ENCODE data around the gene RAB36. TPM values are rescaled to one million over a fixed set of nuclear protein-coding genes. Genes with fewer than 3 reads are reported as not detected.
A peak's percentile ranks its signal among the peaks of the same experiment; 100 is the strongest.

Gene RAB36
- polyA plus RNA-seq, 3 donors, result 0.37 to 0.78 (median 0.49) TPM

DNA sequence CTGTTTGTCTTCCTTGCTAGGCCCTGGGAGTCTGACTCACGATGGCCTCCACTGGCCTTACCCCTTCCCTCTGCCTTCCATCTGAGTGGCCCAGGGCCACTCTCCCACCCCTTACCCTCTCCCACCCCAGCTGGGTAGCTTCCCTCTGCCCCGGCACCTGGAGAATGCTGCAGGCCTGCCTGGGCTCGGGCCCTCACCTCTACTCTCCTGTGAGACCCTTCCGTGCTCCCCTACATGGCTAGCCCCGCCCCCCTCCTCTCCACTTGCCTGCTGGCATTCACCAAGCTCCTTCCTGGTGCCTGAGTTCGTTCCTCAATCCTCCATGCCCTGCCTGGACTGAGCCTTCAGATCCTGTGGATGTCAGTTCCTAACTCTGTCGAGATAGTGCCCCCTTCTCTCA, 8.7 kb downstream of the RAB36 start:
- Mint-ChIP-seq H3K9me3 (peaks cover 0 to 4% (median 0%) of the 10 kb centered on the region in 7 donors), H3K27me3 (ENCODE audit: low read depth in 3 of 3) (peaks cover 0 to 6% (median 5%) of the 10 kb centered on the region in 3 donors), H3K4me1 (peaks cover 45% of the 10 kb centered on the region), H3K36me3 (no peaks in the 10 kb centered on the region), H3K4me3 (no peak overlapping the region), H3K27ac (peak overlapping the region; percentile 94 to 99 (median 98))
- no peak overlapping the region for H3K4me2 ChIP-seq (replicated peaks; ENCODE audit: extremely low read depth, low read length, poor library complexity, severe bottlenecking)
- no peaks in the 10 kb centered on the region for H3K36me3 ChIP-seq (replicated peaks in 1 of 2; ENCODE audit: control insufficient read depth in 1 of 2, insufficient read depth in 2 of 2, low read length in 2 of 2)
- H3K4me3 ChIP-seq (replicated peaks in 1 of 3; ENCODE audit: low read depth in 2 of 3, low read length in 3 of 3), result no peak overlapping the region
- WGBS (ENCODE audit: insufficient coverage), result 84% methylated on average over 6 of the region's 7 CpGs
- no peaks in the 10 kb centered on the region for H4K20me1 ChIP-seq (ENCODE audit: insufficient read depth, low read length)
- no peak overlapping the region for H3K9ac ChIP-seq (ENCODE audit: insufficient read depth, low read length, poor library complexity, severe bottlenecking)
- no peaks in the 10 kb centered on the region for H3K27me3 ChIP-seq (ENCODE audit: control insufficient read depth in 2 of 2, insufficient read depth in 2 of 2, low read length in 2 of 2)
- H3K4me1 ChIP-seq (ENCODE audit: control insufficient read depth in 1 of 2, insufficient read depth in 2 of 2, low read length in 2 of 2), result peaks cover 46 to 58% of the 10 kb centered on the region in 2 donors
- no peaks in the 10 kb centered on the region for H3K9me3 ChIP-seq (replicated peaks in 1 of 2; ENCODE audit: control insufficient read depth in 1 of 2, insufficient read depth in 1 of 2, low read length in 2 of 2)
- H3K27ac ChIP-seq (ENCODE audit: low read depth in 1 of 2, low read length in 2 of 2), result peak overlapping the region; percentile 97 to 98
- TF ChIP-seq, protein P1, sequence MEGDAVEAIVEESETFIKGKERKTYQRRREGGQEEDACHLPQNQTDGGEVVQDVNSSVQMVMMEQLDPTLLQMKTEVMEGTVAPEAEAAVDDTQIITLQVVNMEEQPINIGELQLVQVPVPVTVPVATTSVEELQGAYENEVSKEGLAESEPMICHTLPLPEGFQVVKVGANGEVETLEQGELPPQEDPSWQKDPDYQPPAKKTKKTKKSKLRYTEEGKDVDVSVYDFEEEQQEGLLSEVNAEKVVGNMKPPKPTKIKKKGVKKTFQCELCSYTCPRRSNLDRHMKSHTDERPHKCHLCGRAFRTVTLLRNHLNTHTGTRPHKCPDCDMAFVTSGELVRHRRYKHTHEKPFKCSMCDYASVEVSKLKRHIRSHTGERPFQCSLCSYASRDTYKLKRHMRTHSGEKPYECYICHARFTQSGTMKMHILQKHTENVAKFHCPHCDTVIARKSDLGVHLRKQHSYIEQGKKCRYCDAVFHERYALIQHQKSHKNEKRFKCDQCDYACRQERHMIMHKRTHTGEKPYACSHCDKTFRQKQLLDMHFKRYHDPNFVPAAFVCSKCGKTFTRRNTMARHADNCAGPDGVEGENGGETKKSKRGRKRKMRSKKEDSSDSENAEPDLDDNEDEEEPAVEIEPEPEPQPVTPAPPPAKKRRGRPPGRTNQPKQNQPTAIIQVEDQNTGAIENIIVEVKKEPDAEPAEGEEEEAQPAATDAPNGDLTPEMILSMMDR (IDR thresholded peaks at IDR 0.05), result no peak
- intact Hi-C loops (cut with micrococcal nuclease), result no loop called here
- no peak overlapping the region for H2AFZ ChIP-seq (ENCODE audit: insufficient read depth, low read depth, low read length, poor library complexity, severe bottlenecking)
- H3K79me2 ChIP-seq (ENCODE audit: insufficient read depth, low read length), result no peaks in the 10 kb centered on the region
- DNase-seq, result no peak

DNA sequence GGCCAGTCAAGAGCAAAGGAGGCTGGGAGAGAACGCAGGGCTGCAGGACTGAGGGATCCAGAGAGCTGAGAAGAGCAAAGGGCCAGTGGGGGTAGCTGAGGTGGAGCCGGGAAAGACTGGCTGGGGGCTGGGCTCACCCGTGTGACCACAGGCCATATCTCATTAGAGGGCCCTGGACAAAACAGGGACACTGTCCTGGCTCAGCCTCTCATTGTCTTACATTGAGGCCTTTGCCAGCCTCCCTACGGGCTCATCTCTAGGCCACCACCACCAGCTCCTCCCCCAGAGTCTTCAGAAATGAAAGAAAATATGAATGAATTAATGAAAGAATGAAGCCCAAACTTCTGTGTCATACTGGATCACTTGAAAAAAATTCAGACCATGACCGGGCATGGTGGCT, 9.2 kb downstream of the RAB36 start:
- H3K9ac ChIP-seq (ENCODE audit: insufficient read depth, low read length, poor library complexity, severe bottlenecking), result no peak overlapping the region
- Mint-ChIP-seq H3K4me1 (peaks cover 48% of the 10 kb centered on the region), H3K36me3 (no peaks in the 10 kb centered on the region), H3K4me3 (no peak overlapping the region), H3K27ac (peak overlapping the region; percentile 25 to 99 (median 72)), H3K27me3 (ENCODE audit: low read depth in 3 of 3) (peaks cover 0 to 6% (median 5%) of the 10 kb centered on the region in 3 donors), H3K9me3 (peaks cover 0 to 4% (median 0%) of the 10 kb centered on the region in 7 donors)
- H3K27ac ChIP-seq (ENCODE audit: low read depth in 1 of 2, low read length in 2 of 2), result peak overlapping the region in 1 of 2 donors; percentile 97
- H3K4me2 ChIP-seq (replicated peaks; ENCODE audit: extremely low read depth, low read length, poor library complexity, severe bottlenecking), result no peak overlapping the region
- no peaks in the 10 kb centered on the region for H3K9me3 ChIP-seq (replicated peaks in 1 of 2; ENCODE audit: control insufficient read depth in 1 of 2, insufficient read depth in 1 of 2, low read length in 2 of 2)
- H2AFZ ChIP-seq (ENCODE audit: insufficient read depth, low read depth, low read length, poor library complexity, severe bottlenecking), result no peak overlapping the region
- no peak for DNase-seq
- no peak overlapping the region for H3K4me3 ChIP-seq (replicated peaks in 1 of 3; ENCODE audit: low read depth in 2 of 3, low read length in 3 of 3)
- WGBS (ENCODE audit: insufficient coverage), result 94% methylated on average over 3 of the region's 5 CpGs
- no peaks in the 10 kb centered on the region for H3K27me3 ChIP-seq (ENCODE audit: control insufficient read depth in 2 of 2, insufficient read depth in 2 of 2, low read length in 2 of 2)
- peaks cover 51 to 63% of the 10 kb centered on the region in 2 donors for H3K4me1 ChIP-seq (ENCODE audit: control insufficient read depth in 1 of 2, insufficient read depth in 2 of 2, low read length in 2 of 2)
- intact Hi-C loops (cut with micrococcal nuclease), result no loop called here
- H3K79me2 ChIP-seq (ENCODE audit: insufficient read depth, low read length), result no peaks in the 10 kb centered on the region
- TF ChIP-seq, protein P1 (IDR thresholded peaks at IDR 0.05), result no peak
- no peaks in the 10 kb centered on the region for H3K36me3 ChIP-seq (replicated peaks in 1 of 2; ENCODE audit: control insufficient read depth in 1 of 2, insufficient read depth in 2 of 2, low read length in 2 of 2)
- H4K20me1 ChIP-seq (ENCODE audit: insufficient read depth, low read length), result no peaks in the 10 kb centered on the region
